BLaER1 treated with 17β-estradiol and CSF1 and Interleukin-3, amounts not matched to agents 10 nM and 100 nM (cell line): ENCODE measurements around the gene LAMA4.

Source experiments
- H3K27ac ChIP-seq, 11 experiments: shearing (Covaris generic); formaldehyde crosslinking; 2 replicates each; pipeline ENCODE4 v1.8.1; 2022
- H3K27me3 ChIP-seq, 11 experiments: shearing (Covaris generic); formaldehyde crosslinking; 2 replicates each; pipeline ENCODE4 v1.8.1; 2022
- H3K36me3 ChIP-seq, 11 experiments: shearing (Covaris generic); formaldehyde crosslinking; 2 replicates each; pipeline ENCODE4 v1.8.1; 2022
- H3K4me1 ChIP-seq, 10 experiments: shearing (Covaris generic); formaldehyde crosslinking; 2 replicates each; pipeline ENCODE4 v1.8.1; 2022
- H3K4me2 ChIP-seq, 11 experiments: shearing (Covaris generic); formaldehyde crosslinking; 2 replicates each; pipeline ENCODE4 v1.8.1; 2022
- H3K4me3 ChIP-seq, 10 experiments: shearing (Covaris generic); formaldehyde crosslinking; 2 replicates each; pipeline ENCODE4 v1.8.1; 2022
- H3K9ac ChIP-seq, 11 experiments: shearing (Covaris generic); formaldehyde crosslinking; 2 replicates each; pipeline ENCODE4 v1.8.1; 2022
- H3K9me3 ChIP-seq, 11 experiments: shearing (Covaris generic); formaldehyde crosslinking; replicated peaks in 1 of 11; 2 replicates each; pipeline ENCODE4 v1.8.1; 2022
- H4K20me1 ChIP-seq, 11 experiments: shearing (Covaris generic); formaldehyde crosslinking; 2 replicates each; pipeline ENCODE4 v1.8.1; 2022
- Cebpa-rat ChIP-seq, 11 experiments: shearing (Covaris generic); IDR thresholded peaks; 2 replicates each; pipeline ENCODE4 v1.8.1; 2022

LAMA4 gene

DNA sequence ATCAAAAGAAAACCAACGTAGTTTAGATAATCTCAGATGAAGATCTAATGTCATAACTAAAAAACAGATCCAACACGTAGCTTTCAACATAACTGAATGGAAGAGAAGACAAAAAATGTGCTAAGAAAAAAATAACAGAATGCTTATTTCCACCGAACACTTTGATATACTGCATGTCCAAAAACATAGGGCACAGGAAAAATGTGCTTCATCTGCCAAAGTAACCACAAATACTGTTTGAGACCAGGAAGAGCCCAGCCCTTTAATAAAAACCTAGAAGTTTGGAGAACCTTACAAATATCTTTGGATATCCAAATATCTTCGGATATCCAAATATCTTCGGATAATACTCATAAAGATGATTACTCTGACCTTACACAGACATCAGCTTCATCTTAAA is 19.8 kb downstream of the LAMA4 start:
- Histone ChIP-seq H4K20me1 (no peaks in the 10 kb centered on the region), H3K27ac (no peak overlapping the region), H3K9me3 (no peaks in the 10 kb centered on the region; a peak in 1 of 22 replicates), H3K4me1 (peaks cover 0 to 35% (median 15%) of the 10 kb centered on the region in 10 experiments; a peak in 9 of 20 replicates), H3K4me3 (no peak overlapping the region), H3K27me3 (no peaks in the 10 kb centered on the region), H3K9ac (no peak overlapping the region), H3K36me3 (no peaks in the 10 kb centered on the region), H3K4me2 (peak overlapping the region in 1 of 11 experiments; percentile 59; a peak in 1 of 22 replicates)
- no peak for TF ChIP-seq Cebpa-rat (IDR thresholded peaks at IDR 0.05)

DNA sequence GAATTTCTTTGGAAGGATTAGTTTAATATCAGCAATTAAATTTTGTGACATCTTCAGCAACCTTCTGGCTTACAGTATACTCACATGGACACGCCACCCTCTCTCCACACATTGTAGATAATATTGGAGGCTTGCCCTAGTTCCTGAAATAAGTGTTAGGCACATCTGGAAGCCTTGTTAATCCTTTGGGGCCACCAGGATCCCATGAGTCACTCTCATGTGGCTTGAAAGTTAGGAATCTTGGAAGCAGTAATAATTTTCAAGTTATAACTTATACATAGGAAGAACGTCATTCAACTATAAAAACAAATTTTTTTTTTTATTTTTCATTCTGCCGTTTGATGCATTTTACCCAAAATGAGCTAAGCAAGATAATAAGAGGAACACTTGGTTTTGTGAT is 20.5 kb downstream of the LAMA4 start:
- TF ChIP-seq Cebpa-rat (IDR thresholded peaks at IDR 0.05): no peak
- Histone ChIP-seq H3K4me3 (no peak overlapping the region), H3K4me2 (no peak overlapping the region), H3K27me3 (no peaks in the 10 kb centered on the region), H3K4me1 (peaks cover 0 to 35% (median 15%) of the 10 kb centered on the region in 10 experiments; a peak in 9 of 20 replicates), H3K9ac (no peak overlapping the region), H3K9me3 (peaks cover 0 to under 1% (median 0%) of the 10 kb centered on the region in 11 experiments; a peak in 2 of 22 replicates), H4K20me1 (no peaks in the 10 kb centered on the region), H3K36me3 (no peaks in the 10 kb centered on the region), H3K27ac (no peak overlapping the region)

DNA sequence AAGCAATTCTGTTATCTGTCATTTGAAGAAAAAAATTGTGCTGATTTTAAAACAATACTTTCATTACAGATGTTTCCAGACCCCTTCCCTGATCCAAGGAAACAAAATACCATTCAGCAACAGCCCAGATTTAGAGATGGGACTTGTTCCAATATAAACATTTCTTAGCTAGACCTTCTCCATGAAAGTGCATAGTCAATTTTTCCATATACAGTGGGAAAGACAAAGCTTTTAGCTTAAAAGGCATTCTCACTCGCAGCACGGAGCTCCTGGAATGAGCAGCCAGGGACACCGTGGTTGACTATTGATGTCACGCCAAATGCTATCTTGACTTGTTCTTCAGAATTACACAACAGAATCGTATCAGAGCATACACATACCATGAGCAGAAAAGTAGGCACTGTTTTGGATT is 21.5 kb downstream of the LAMA4 start:
- Histone ChIP-seq H3K36me3 (no peaks in the 10 kb centered on the region), H3K4me3 (no peak overlapping the region), H3K4me2 (no peak overlapping the region), H3K27ac (no peak overlapping the region), H3K9me3 (peaks cover 0 to 6% (median 0%) of the 10 kb centered on the region in 11 experiments; a peak in 3 of 22 replicates), H4K20me1 (no peaks in the 10 kb centered on the region), H3K9ac (no peak overlapping the region), H3K27me3 (no peaks in the 10 kb centered on the region), H3K4me1 (peaks cover 0 to 32% (median 15%) of the 10 kb centered on the region in 10 experiments; a peak in 9 of 20 replicates)
- TF ChIP-seq Cebpa-rat (IDR thresholded peaks at IDR 0.05): no peak

DNA sequence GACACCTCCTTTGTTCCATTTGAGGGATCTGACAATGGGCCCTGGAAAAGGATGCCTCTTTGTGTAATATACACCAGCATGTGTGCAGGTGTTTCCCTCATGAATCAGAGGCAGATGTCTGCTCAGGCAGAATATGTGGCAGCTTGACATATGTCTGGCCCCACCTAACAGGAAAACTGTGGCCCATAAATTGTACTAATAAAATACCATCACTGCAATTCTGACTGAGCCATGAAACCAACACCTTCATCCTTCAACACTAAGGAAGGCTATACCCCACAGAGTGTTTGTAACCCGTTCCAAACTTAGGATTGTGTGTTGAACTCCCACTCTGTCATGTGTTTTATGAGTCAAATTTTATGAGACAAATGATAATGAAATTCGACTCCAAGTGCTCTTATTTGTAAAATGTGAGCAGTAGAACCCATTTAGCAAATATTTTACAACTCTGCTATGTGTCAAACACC is 22.7 kb downstream of the LAMA4 start:
- no peaks in the 10 kb centered on the region for H3K27me3 ChIP-seq
- H3K4me1 ChIP-seq: peaks cover 0 to 20% (median 7%) of the 10 kb centered on the region in 10 experiments; a peak in 9 of 20 replicates
- H4K20me1 ChIP-seq: no peaks in the 10 kb centered on the region
- H3K36me3 ChIP-seq: no peaks in the 10 kb centered on the region
- no peak for TF ChIP-seq Cebpa-rat (IDR thresholded peaks at IDR 0.05)
- H3K9ac ChIP-seq: no peak overlapping the region
- no peak overlapping the region for H3K27ac ChIP-seq
- H3K4me2 ChIP-seq: no peak overlapping the region
- H3K9me3 ChIP-seq: peaks cover 0 to 6% (median 0%) of the 10 kb centered on the region in 11 experiments; a peak in 2 of 22 replicates
- H3K4me3 ChIP-seq: no peak overlapping the region

DNA sequence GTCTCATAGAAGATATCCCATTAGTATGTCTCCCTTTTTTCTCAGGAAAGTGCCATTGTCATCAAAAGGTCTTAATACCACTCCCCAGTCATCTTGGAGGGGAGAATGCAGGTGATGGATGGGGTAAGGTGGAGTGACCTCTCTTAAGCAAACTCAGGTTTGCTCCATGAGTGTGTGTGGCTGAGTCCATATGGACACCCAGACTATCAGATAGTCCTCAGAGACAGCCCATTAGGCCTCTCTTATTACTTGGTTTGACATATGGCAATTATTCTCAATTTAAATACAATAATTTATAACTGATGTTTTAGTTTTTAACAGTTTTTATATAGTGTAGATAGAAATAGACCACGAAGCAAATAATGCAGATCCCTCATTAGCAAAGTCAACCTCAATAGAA is 23.2 kb downstream of the LAMA4 start:
- Histone ChIP-seq H3K9ac (no peak overlapping the region), H4K20me1 (no peaks in the 10 kb centered on the region), H3K4me2 (no peak overlapping the region), H3K36me3 (no peaks in the 10 kb centered on the region), H3K9me3 (peaks cover 0 to 6% (median 0%) of the 10 kb centered on the region in 11 experiments; a peak in 2 of 22 replicates), H3K27ac (no peak overlapping the region), H3K4me1 (peaks cover 0 to 15% (median 3%) of the 10 kb centered on the region in 10 experiments; a peak in 8 of 20 replicates), H3K27me3 (no peaks in the 10 kb centered on the region), H3K4me3 (no peak overlapping the region)
- no peak for TF ChIP-seq Cebpa-rat (IDR thresholded peaks at IDR 0.05)

DNA sequence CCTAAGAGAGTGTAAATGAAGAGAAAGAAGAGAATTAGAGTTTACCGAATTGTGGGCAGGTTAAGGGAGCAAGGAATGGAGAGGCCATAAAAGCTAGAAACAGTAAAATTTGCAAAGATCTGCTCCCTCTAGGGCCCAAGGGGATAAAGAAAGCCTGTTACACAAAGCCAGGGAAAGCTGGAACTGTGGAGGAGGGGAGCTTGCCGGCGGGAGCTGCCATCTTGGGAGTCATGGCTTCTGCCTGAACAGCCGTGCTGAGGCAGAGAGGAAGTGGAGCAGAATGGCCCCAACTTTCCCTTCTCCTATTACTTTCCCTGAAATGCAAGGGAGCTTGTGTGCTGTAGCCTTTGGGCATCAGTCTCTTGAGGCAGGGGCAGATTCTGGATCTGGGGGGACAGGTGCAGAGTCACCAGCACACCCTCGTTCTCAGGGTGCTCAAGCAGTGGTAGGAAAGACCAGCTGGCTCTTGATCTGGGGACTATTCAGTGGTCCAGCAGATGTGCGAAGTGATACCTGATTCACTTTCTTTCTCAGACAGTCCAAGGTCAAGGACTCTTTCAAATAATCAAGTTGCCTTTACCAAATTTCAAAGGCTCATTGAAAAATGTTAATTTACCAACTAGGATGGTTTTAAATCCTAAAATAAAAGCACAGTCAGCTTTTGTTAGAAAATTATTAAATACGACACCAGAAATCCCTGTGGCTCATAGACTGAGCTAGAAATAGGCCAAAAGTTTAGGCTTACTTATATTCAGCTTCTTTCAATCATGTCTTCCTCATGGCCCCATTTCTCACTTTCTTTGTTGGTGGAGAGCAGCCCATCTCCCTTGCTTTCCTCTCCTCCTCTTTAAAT is 25.7 kb downstream of the LAMA4 start:
- Histone ChIP-seq H3K27me3 (no peaks in the 10 kb centered on the region), H3K4me2 (no peak overlapping the region), H3K9me3 (peaks cover 0 to 6% (median 0%) of the 10 kb centered on the region in 11 experiments; a peak in 2 of 22 replicates), H3K4me3 (no peak overlapping the region), H3K4me1 (no peaks in the 10 kb centered on the region), H3K9ac (no peak overlapping the region), H4K20me1 (no peaks in the 10 kb centered on the region), H3K36me3 (no peaks in the 10 kb centered on the region), H3K27ac (no peak overlapping the region)
- TF ChIP-seq Cebpa-rat (IDR thresholded peaks at IDR 0.05): no peak; a peak in 1 of 22 replicates

DNA sequence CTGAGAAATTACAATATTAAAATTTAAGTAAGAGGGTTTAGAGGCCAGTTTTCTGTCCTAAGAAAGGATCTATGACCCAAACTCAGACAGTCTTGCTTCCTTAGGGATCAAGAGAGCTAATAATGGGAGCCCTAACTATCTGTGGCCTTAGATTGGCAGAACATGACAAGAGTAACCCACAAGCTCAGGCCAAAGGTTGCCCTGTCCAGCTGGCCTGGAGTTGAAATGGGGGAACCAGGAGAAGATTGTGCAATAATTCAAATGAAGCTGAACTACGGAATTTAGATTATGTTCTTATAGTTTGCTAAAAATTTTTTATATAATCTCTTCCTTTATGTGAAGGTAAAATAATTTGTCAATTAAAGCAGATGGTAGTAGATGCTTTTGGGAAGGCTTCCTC is 26.4 kb downstream of the LAMA4 start:
- TF ChIP-seq Cebpa-rat (IDR thresholded peaks at IDR 0.05): peak in 9 of 11 experiments; percentile 13 to 85 (median 47); a peak in 9 of 22 replicates
- Histone ChIP-seq H3K36me3 (no peaks in the 10 kb centered on the region), H3K4me2 (no peak overlapping the region), H3K9me3 (peaks cover 0 to 6% (median 0%) of the 10 kb centered on the region in 11 experiments; a peak in 2 of 22 replicates), H3K27me3 (no peaks in the 10 kb centered on the region), H3K9ac (no peak overlapping the region), H4K20me1 (no peaks in the 10 kb centered on the region), H3K27ac (no peak overlapping the region), H3K4me3 (no peak overlapping the region), H3K4me1 (no peaks in the 10 kb centered on the region)

DNA sequence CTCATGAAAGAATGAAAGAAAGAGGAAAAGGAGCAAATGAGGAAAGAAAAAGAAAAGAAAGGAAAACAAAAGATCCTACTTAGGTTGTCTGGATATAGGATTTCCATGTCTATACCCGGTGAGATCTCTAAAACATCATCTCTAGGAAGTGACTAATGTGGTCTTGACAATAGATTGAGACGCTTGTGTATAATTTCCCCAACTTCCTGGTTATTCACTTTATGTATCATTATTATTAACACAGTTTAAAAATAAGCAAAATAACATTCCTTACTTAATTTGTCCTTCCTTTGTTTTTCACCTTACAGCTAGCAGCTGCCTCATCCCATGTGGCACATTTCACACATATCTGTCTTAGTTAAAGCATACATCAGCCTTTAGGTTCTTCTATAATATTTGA is 27.0 kb downstream of the LAMA4 start:
- TF ChIP-seq Cebpa-rat (IDR thresholded peaks at IDR 0.05): no peak
- no peaks in the 10 kb centered on the region for H3K27me3 ChIP-seq
- H3K4me3 ChIP-seq: no peak overlapping the region
- no peaks in the 10 kb centered on the region for H3K4me1 ChIP-seq
- no peaks in the 10 kb centered on the region for H4K20me1 ChIP-seq
- H3K9me3 ChIP-seq: peaks cover 0 to 6% (median 0%) of the 10 kb centered on the region in 11 experiments; a peak in 2 of 22 replicates
- no peak overlapping the region for H3K4me2 ChIP-seq
- no peak overlapping the region for H3K27ac ChIP-seq
- H3K9ac ChIP-seq: no peak overlapping the region
- H3K36me3 ChIP-seq: no peaks in the 10 kb centered on the region

DNA sequence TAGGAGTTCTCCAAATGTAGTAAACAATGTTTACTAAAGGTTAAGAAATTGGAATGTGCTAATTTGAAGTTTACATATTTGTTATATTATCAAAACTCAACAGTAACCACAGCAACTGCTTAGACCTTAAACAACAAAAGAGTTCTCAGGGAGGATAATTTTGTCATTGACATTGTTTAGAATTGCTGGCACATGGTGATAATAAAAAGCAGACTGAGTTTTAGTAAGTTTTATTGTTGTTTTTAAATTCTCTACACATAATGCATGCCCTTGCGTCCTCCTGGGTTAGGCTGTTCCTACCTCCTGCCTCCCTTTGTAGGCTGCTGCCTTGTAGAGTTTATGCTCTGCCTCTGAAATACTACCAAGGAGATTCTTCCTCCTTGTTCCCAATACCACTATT is 28.7 kb downstream of the LAMA4 start:
- no peak for TF ChIP-seq Cebpa-rat (IDR thresholded peaks at IDR 0.05)
- H3K27me3 ChIP-seq: no peaks in the 10 kb centered on the region
- H3K4me3 ChIP-seq: no peak overlapping the region
- H3K4me1 ChIP-seq: no peaks in the 10 kb centered on the region
- no peak overlapping the region for H3K9ac ChIP-seq
- H3K36me3 ChIP-seq: no peaks in the 10 kb centered on the region
- H4K20me1 ChIP-seq: no peaks in the 10 kb centered on the region
- no peak overlapping the region for H3K27ac ChIP-seq
- H3K4me2 ChIP-seq: no peak overlapping the region
- H3K9me3 ChIP-seq: peaks cover 0 to 6% (median 0%) of the 10 kb centered on the region in 11 experiments; a peak in 2 of 22 replicates
